Caco-2 (cell line): ENCODE measurements around the gene PLCB1. TPM values are rescaled to one million over a fixed set of nuclear protein-coding genes. Genes with fewer than 3 reads are reported as not detected.
"Not testable (repeated sequence)": the region's sequence is repeated elsewhere in the genome, so short reads cannot be mapped to it uniquely, and the experiment has no call there.

Experiments
- BruUV-seq: library from RNA; stranded (reverse); fragments of 400-500 nt; replicated peaks from 2 replicates; lab custom pipeline; 2021; lab: Mats Ljungman, UMichigan
- CTCF ChIA-PET: fragments of 300-600 bp; sonication (Branson Sonifier 250); formaldehyde crosslinking; loops from one replicate; lab custom pipeline; 2022; ENCODE audit warnings: antibody characterized with exemption; lab: Charles Lee
- POLR2A ChIA-PET: fragments of 300-600 bp; sonication (Branson Sonifier 250); formaldehyde crosslinking; loops from one replicate; lab custom pipeline; 2022; ENCODE audit warnings: antibody characterized with exemption; lab: Charles Lee
- DNase-seq, 2 experiments: peaks; one replicate each; pipeline versions ENCODE4 v3.0.0 to v3.0.0-alpha.2; 2020 to 2022
- H3K27me3 ChIP-seq: replicated peaks from 2 replicates; pipeline ENCODE4 v1.6.0; 2011; ENCODE audit warnings: low read length; ENCODE audit not compliant: control insufficient read depth, insufficient read depth
- H3K36me3 ChIP-seq: 2 replicates; pipeline ENCODE4 v1.5.1; 2011; ENCODE audit warnings: low read length; ENCODE audit not compliant: control insufficient read depth, insufficient read depth
- H3K4me1 ChIP-seq: fragments of 250-450 bp; sonication (Bioruptor Pico); 2 replicates; pipeline ENCODE4 v1.5.1; 2020; ENCODE audit warnings: mild to moderate bottlenecking
- H3K4me3 ChIP-seq: 2 replicates; pipeline ENCODE4 v1.5.1; 2011; ENCODE audit warnings: low read depth, mild to moderate bottlenecking, control low read depth, low read length
- H3K9me3 ChIP-seq: fragments of 250-450 bp; sonication (Bioruptor Pico); 2 replicates; pipeline ENCODE4 v1.5.1; 2020; ENCODE audit warnings: mild to moderate bottlenecking, moderate library complexity
- H3K27ac Mint-ChIP-seq: one replicate; pipeline ENCODE4 v1.8.0; 2022; ENCODE audit warnings: mixed read lengths; ENCODE audit not compliant: unreplicated experiment
- H3K27me3 Mint-ChIP-seq: one replicate; pipeline ENCODE4 v1.8.0; 2022; ENCODE audit warnings: mixed read lengths; ENCODE audit not compliant: insufficient read depth, unreplicated experiment
- H3K36me3 Mint-ChIP-seq: one replicate; pipeline ENCODE4 v1.8.0; 2022; ENCODE audit warnings: mild to moderate bottlenecking, mixed read lengths; ENCODE audit not compliant: insufficient read depth, unreplicated experiment
- H3K4me1 Mint-ChIP-seq: one replicate; pipeline ENCODE4 v1.8.0; 2022; ENCODE audit warnings: low read depth, mixed read lengths; ENCODE audit not compliant: unreplicated experiment
- H3K4me3 Mint-ChIP-seq: one replicate; pipeline ENCODE4 v1.8.0; 2022; ENCODE audit warnings: mild to moderate bottlenecking, moderate library complexity, mixed read lengths; ENCODE audit not compliant: unreplicated experiment
- H3K9me3 Mint-ChIP-seq: one replicate; pipeline ENCODE4 v1.8.0; 2022; ENCODE audit warnings: mixed read lengths; ENCODE audit not compliant: unreplicated experiment
- CTCF ChIP-seq, 2 experiments: fragments of 200-600 bp in 1 of 2; IDR thresholded peaks; 1 replicate in 1 of 2; 2 replicates in 1 of 2; pipeline versions ENCODE4 v1.5.1 to v1.8.0; 2011 to 2022; ENCODE audit warnings: antibody characterized with exemption in 1 of 2, control low read depth in 1 of 2, inconsistent platforms in 1 of 2, low read depth in 1 of 2, low read length in 1 of 2, mild to moderate bottlenecking in 1 of 2, moderate library complexity in 1 of 2; ENCODE audit not compliant: insufficient read depth in 1 of 2, severe bottlenecking in 1 of 2, unreplicated experiment in 1 of 2
- intact Hi-C: fragments of 100-400 bp; cut with micrococcal nuclease; formaldehyde crosslinking; loops from one replicate; pipeline ENCODE4 v1.10.0; 2022; ENCODE audit not compliant: unreplicated experiment
- total RNA-seq: library from RNA; stranded (reverse); gene quantifications from 2 replicates; pipeline ENCODE4 v1.2.3, GENCODE V29; 2022

The PLCB1 gene
- total RNA-seq, 1 experiment from 2014 or later: 105 TPM

DNA sequence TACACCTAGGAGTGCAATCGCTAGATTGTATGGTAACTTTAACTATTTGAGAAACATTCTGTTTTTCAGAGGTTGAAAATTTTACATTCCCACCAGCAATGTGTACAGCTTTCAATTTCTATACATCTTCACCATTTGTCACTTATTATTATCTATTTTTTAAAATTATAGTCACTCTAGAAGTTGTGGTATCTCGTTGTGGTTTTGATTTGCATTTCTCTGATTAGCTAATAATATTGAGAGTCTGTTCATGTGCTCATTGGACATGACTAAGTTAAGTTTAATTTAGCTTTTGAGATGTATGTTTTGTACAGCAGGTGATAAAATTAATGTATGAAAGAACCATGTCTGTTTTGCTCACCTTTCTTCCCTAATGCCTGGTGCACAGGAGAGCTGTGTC lies 34.8 kb upstream of the PLCB1 start:
- Mint-ChIP-seq H3K4me3 (no peak overlapping the region), H3K4me1 (no peaks in the 10 kb centered on the region), H3K27me3 (peaks cover 4% of the 10 kb centered on the region), H3K36me3 (no peaks in the 10 kb centered on the region), H3K27ac (no peak overlapping the region), H3K9me3 (no peaks in the 10 kb centered on the region)
- ChIA-PET CTCF (no interaction called here), POLR2A (no interaction called here)
- no peak for DNase-seq
- H3K36me3 ChIP-seq: no peaks in the 10 kb centered on the region
- no peaks in the 10 kb centered on the region for H3K9me3 ChIP-seq
- no TSS peak for BruUV-seq
- no peaks in the 10 kb centered on the region for H3K4me1 ChIP-seq
- TF ChIP-seq CTCF (IDR thresholded peaks at IDR 0.05; ENCODE audit: insufficient read depth in 1 of 2, low read depth in 1 of 2, low read length in 1 of 2, severe bottlenecking in 1 of 2, unreplicated experiment in 1 of 2): no peak
- H3K4me3 ChIP-seq: no peak overlapping the region
- no peaks in the 10 kb centered on the region for H3K27me3 ChIP-seq
- intact Hi-C loops: no loop called here

DNA sequence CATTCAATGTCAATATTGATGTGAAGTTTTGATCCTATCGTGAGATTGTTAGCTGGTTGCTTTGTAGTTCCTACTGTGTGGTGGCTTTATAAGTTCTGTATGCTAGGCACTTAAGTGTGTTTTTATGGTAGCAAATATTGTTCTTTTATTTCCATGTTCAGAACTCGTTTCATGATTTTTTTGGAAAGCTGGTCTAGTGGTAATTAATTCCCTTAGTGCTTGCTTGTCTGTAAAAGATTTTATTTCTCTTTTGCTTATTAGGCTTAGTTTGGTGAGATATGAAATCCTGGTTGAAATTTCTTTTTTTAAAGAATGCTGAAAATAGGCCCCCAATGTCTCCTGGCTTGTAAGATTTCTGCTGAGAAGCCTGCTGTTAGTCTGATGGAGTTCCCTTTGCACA lies 27.8 kb upstream of the PLCB1 start:
- H3K4me3 Mint-ChIP-seq: no peak overlapping the region
- intact Hi-C loops: no loop called here
- CTCF ChIA-PET: no interaction called here

GRCh38 chr20:8114612-8115011 lies 17.5 kb upstream of the PLCB1 start:
- POLR2A ChIA-PET: interaction anchor here (0.7 kb wide), 1 partner anchor 15 kb away, joined by 3 read pairs; no protein-coding TSS in a partner anchor

More for the DNA sequence above, 27.8 kb upstream of the PLCB1 start:
- no peak for TF ChIP-seq CTCF (IDR thresholded peaks at IDR 0.05; ENCODE audit: insufficient read depth in 1 of 2, low read depth in 1 of 2, low read length in 1 of 2, severe bottlenecking in 1 of 2, unreplicated experiment in 1 of 2)
- H3K27ac Mint-ChIP-seq: no peak overlapping the region
- H3K36me3 ChIP-seq: no peaks in the 10 kb centered on the region
- H3K27me3 Mint-ChIP-seq: peaks cover 2% of the 10 kb centered on the region
- no peaks in the 10 kb centered on the region for H3K36me3 Mint-ChIP-seq
- H3K27me3 ChIP-seq: no peaks in the 10 kb centered on the region
- POLR2A ChIA-PET: no interaction called here
- peaks cover 33% of the 10 kb centered on the region for H3K9me3 ChIP-seq
- DNase-seq: no peak
- no TSS peak for BruUV-seq
- no peak overlapping the region for H3K4me3 ChIP-seq
- H3K9me3 Mint-ChIP-seq: peaks cover 17% of the 10 kb centered on the region
- no peaks in the 10 kb centered on the region for H3K4me1 Mint-ChIP-seq
- H3K4me1 ChIP-seq: no peaks in the 10 kb centered on the region

More at GRCh38 chr20:8114612-8115011, 17.5 kb upstream of the PLCB1 start:
- peak overlapping the region; percentile 47 for H3K4me3 ChIP-seq
- Mint-ChIP-seq H3K4me3 (peak overlapping the region; percentile 87), H3K27ac (peak overlapping the region; percentile 96)
- not testable (repeated sequence) for H3K27me3 ChIP-seq, H3K36me3 Mint-ChIP-seq, H3K9me3 ChIP-seq, H3K4me1 Mint-ChIP-seq, H3K36me3 ChIP-seq, H3K27me3 Mint-ChIP-seq, H3K9me3 Mint-ChIP-seq, H3K4me1 ChIP-seq
- DNase-seq: peak; percentile 83 to 89
- TSS peak; percentile 67 for BruUV-seq
- intact Hi-C loops: loop anchor here (1.0 kb wide), 1 partner anchor 10 kb away; no protein-coding TSS in a partner anchor
- CTCF ChIA-PET: interaction anchor here (1.0 kb wide), 1 partner anchor 32 kb away, joined by 4 read pairs; no protein-coding TSS in a partner anchor
